CD4-positive, alpha-beta T cell (primary cell): ENCODE data around the gene PTPRCAP. TPM values are rescaled to one million over a fixed set of nuclear protein-coding genes. Genes with fewer than 3 reads are reported as not detected.
A peak's percentile ranks its signal among the peaks of the same experiment; 100 is the strongest.

ENCODE experiments used
- ATAC-seq: fragments of 200-7000 bp; cut with Tn5 transposase; one replicate; pipeline ENCODE4 v1.10.0; 2022; ENCODE audit warnings: mild to moderate bottlenecking; ENCODE audit not compliant: poor library complexity
- CTCF ChIA-PET: fragments of 350-600 bp; sonication (Branson Sonifier 250); formaldehyde crosslinking; loops from one replicate; lab custom pipeline; 2021; ENCODE audit warnings: antibody characterized with exemption, inconsistent platforms; lab: Charles Lee
- POLR2A ChIA-PET: fragments of 350-600 bp; sonication (Branson Sonifier 250); formaldehyde crosslinking; loops from one replicate; lab custom pipeline; 2021; ENCODE audit warnings: antibody characterized with exemption, inconsistent platforms; lab: Charles Lee
- DNase-seq, 14 experiments: peaks; one replicate each; pipeline ENCODE4 v3.0.0-alpha.2; 2013 to 2020; ENCODE audit warnings: mixed read lengths in 2 of 14
- H3K27ac ChIP-seq, 2 donors: one replicate each; pipeline versions ENCODE4 v1.5.1 to v1.7.0; 2013; ENCODE audit warnings: low read length in 2 of 2, low read depth in 1 of 2, mild to moderate bottlenecking in 1 of 2
- H3K27me3 ChIP-seq, 2 experiments: 1 replicate in 1 of 2; 2 replicates in 1 of 2; pipeline versions ENCODE4 v1.6.1 to v1.7.0; 2013; ENCODE audit warnings: low read length in 2 of 2, control low read depth in 1 of 2, mild to moderate bottlenecking in 1 of 2, moderate library complexity in 1 of 2; ENCODE audit not compliant: insufficient read depth in 2 of 2, control insufficient read depth in 1 of 2
- H3K36me3 ChIP-seq: one replicate; pipeline ENCODE4 v1.6.1; 2013; ENCODE audit warnings: low read length, control low read depth; ENCODE audit not compliant: insufficient read depth
- H3K4me1 ChIP-seq: one replicate; pipeline ENCODE4 v1.6.1; 2013; ENCODE audit warnings: low read length, control low read depth; ENCODE audit not compliant: insufficient read depth
- H3K4me3 ChIP-seq: one replicate; pipeline ENCODE4 v1.5.1; 2013; ENCODE audit warnings: mild to moderate bottlenecking, low read length, moderate library complexity
- H3K9me3 ChIP-seq, 2 experiments: 1 replicate in 1 of 2; 2 replicates in 1 of 2; pipeline versions ENCODE4 v1.6.1 to v1.7.0; 2013; ENCODE audit warnings: low read length in 2 of 2, mild to moderate bottlenecking in 2 of 2, control low read depth in 1 of 2, moderate library complexity in 1 of 2; ENCODE audit not compliant: control insufficient read depth in 1 of 2, insufficient read depth in 1 of 2
- H3K27ac Mint-ChIP-seq: one replicate; pipeline ENCODE4 v1.8.0; 2020; ENCODE audit warnings: mixed read lengths
- H3K27me3 Mint-ChIP-seq: one replicate; pipeline ENCODE4 v1.8.0; 2021; ENCODE audit warnings: mixed read lengths
- H3K36me3 Mint-ChIP-seq: one replicate; pipeline ENCODE4 v1.8.0; 2021; ENCODE audit warnings: low read depth, mixed read lengths
- H3K4me1 Mint-ChIP-seq: one replicate; pipeline ENCODE4 v1.8.0; 2021; ENCODE audit warnings: low read depth, mixed read lengths
- H3K4me3 Mint-ChIP-seq: one replicate; pipeline ENCODE4 v1.8.0; 2020; ENCODE audit warnings: mild to moderate bottlenecking, mixed read lengths
- H3K9me3 Mint-ChIP-seq: one replicate; pipeline ENCODE4 v1.8.0; 2020; ENCODE audit warnings: mixed read lengths
- CTCF ChIP-seq: fragments of 200-600 bp; IDR thresholded peaks from one replicate; pipeline ENCODE4 v1.8.0; 2022; ENCODE audit warnings: antibody characterized with exemption, mild to moderate bottlenecking
- intact Hi-C, 2 experiments: fragments of 100-400 bp; cut with DNase I in 1 of 2; cut with micrococcal nuclease in 1 of 2; formaldehyde crosslinking; loops; one replicate each; pipeline versions ENCODE4 v1.15.1 to v1.9.0; 2023 to 2025; cut with DNase I, micrococcal nuclease
- total RNA-seq, 174 experiments: library from RNA in 2 of 174; stranded (reverse) in 2 of 174; gene quantifications; one replicate each; pipeline ENCODE4 v1.2.3 and lab custom pipeline; 2021 to 2026

The PTPRCAP gene
- total RNA-seq, 2 experiments from 2014 or later = 129 to 134 TPM

GRCh38 chr11:67439321-67440228, 2.1 kb upstream of the PTPRCAP start:
- Histone ChIP-seq H3K27ac (peak overlapping the region; percentile 72 to 94), H3K9me3 (no peaks in the 10 kb centered on the region), H3K4me1 (peaks cover 79% of the 10 kb centered on the region), H3K27me3 (no peaks in the 10 kb centered on the region), H3K4me3 (peak overlapping the region; percentile 97), H3K36me3 (peaks cover 17% of the 10 kb centered on the region)
- intact Hi-C loops = no loop called here
- peak in 7 of 14 experiments; percentile 18 to 64 (median 45) for DNase-seq
- peaks cover 64% of the 10 kb centered on the region for H3K4me1 Mint-ChIP-seq
- ATAC-seq = no peak
- ChIA-PET CTCF (interaction anchor here (0.6 to 4.3 kb wide), 5 partner anchors 30 to 1276 kb away, joined by 3 to 21 read pairs (median 6); partner anchors contain the start of genes PPP1CA and TMEM134), POLR2A (interaction anchor here (1.4 to 17.7 kb wide), 10 partner anchors 11 to 86 kb away, joined by 5 to 411 read pairs (median 91); partner anchors contain the start of genes AIP, CABP4, CARNS1 and GPR152)
- H3K9me3 Mint-ChIP-seq = no peaks in the 10 kb centered on the region
- H3K27me3 Mint-ChIP-seq = no peaks in the 10 kb centered on the region
- H3K4me3 Mint-ChIP-seq = peak overlapping the region; percentile 98
- H3K27ac Mint-ChIP-seq = peak overlapping the region; percentile 98
- peaks cover 40% of the 10 kb centered on the region for H3K36me3 Mint-ChIP-seq
- TF ChIP-seq CTCF = no peak

GRCh38 chr11:67438158-67438902, 848 bp upstream of the PTPRCAP start:
- ATAC-seq = peak; percentile 47
- no peaks in the 10 kb centered on the region for H3K27me3 Mint-ChIP-seq
- ChIA-PET POLR2A (interaction anchor here (1.0 to 17.7 kb wide), 26 partner anchors 10 to 319 kb away, joined by 3 to 411 read pairs (median 12); partner anchors contain the start of genes AIP, CABP4, CARNS1 and CDK2AP2), CTCF (interaction anchor here (0.8 to 4.3 kb wide), 7 partner anchors 18 to 56 kb away, joined by 3 to 21 read pairs (median 6); partner anchors contain the start of genes PPP1CA, TBC1D10C and TMEM134)
- peak; percentile 52 to 87 (median 77) for DNase-seq
- H3K9me3 Mint-ChIP-seq = no peaks in the 10 kb centered on the region
- intact Hi-C loops = loop anchor here in 1 of 2 experiments (1.0 kb wide), 1 partner anchor 17 kb away; no protein-coding TSS in a partner anchor
- H3K4me1 ChIP-seq = peaks cover 80% of the 10 kb centered on the region
- H3K27ac Mint-ChIP-seq = peak overlapping the region; percentile 98
- H3K4me1 Mint-ChIP-seq = peaks cover 66% of the 10 kb centered on the region
- peak overlapping the region; percentile 97 for H3K4me3 ChIP-seq
- H3K36me3 Mint-ChIP-seq = peaks cover 49% of the 10 kb centered on the region
- H3K9me3 ChIP-seq = no peaks in the 10 kb centered on the region
- TF ChIP-seq CTCF = no peak
- peaks cover 29% of the 10 kb centered on the region for H3K36me3 ChIP-seq
- peak overlapping the region; percentile 72 to 94 for H3K27ac ChIP-seq
- H3K27me3 ChIP-seq = no peaks in the 10 kb centered on the region
- peak overlapping the region; percentile 98 for H3K4me3 Mint-ChIP-seq

- H3K36me3 Mint-ChIP-seq = peaks cover 54% of the 10 kb centered on the region
- peak overlapping the region; percentile 97 for H3K4me3 ChIP-seq
- intact Hi-C loops = loop anchor here (1.0 to 2.0 kb wide), 7 partner anchors 9 to 69 kb away; partner anchors contain the start of genes PPP1CA (in 1 of the 2) and TMEM134 (in 1 of the 2)
Observed at GRCh38 chr11:67437809-67438157, 301 bp upstream of the PTPRCAP start.

More at GRCh38 chr11:67437809-67438157, 301 bp upstream of the PTPRCAP start:
- peak overlapping the region; percentile 98 for H3K4me3 Mint-ChIP-seq
- Histone ChIP-seq H3K27me3 (no peaks in the 10 kb centered on the region), H3K9me3 (no peaks in the 10 kb centered on the region), H3K36me3 (peaks cover 35% of the 10 kb centered on the region), H3K4me1 (peaks cover 81% of the 10 kb centered on the region), H3K27ac (peak overlapping the region; percentile 72 to 94)
- ATAC-seq = no peak
- peak overlapping the region; percentile 98 for H3K27ac Mint-ChIP-seq
- peaks cover 69% of the 10 kb centered on the region for H3K4me1 Mint-ChIP-seq
- DNase-seq = no peak
- no peaks in the 10 kb centered on the region for H3K9me3 Mint-ChIP-seq
- no peaks in the 10 kb centered on the region for H3K27me3 Mint-ChIP-seq
- POLR2A ChIA-PET = interaction anchor here (1.0 to 17.7 kb wide), 27 partner anchors 9 to 319 kb away, joined by 3 to 411 read pairs (median 11); partner anchors contain the start of genes AIP, CABP4, CARNS1 and CDK2AP2
- CTCF ChIA-PET = interaction anchor here (0.8 to 4.3 kb wide), 7 partner anchors 17 to 55 kb away, joined by 3 to 21 read pairs (median 6); partner anchors contain the start of genes PPP1CA, TBC1D10C and TMEM134
- TF ChIP-seq CTCF = no peak
